Testis (tissue), 2 donors: ENCODE measurements around the gene POU2AF1.

ENCODE experiments used
- POLR2A ChIP-seq: fragments of 450-650 bp; IDR thresholded peaks from one replicate; pipeline ENCODE4 v1.6.1; 2017; ENCODE audit warnings: antibody characterized with exemption, mild to moderate bottlenecking, moderate library complexity
- TF ChIP-seq, protein P1 (sequence below), 3 experiments: fragments of 450-650 bp in 2 of 3; fragments of 200-600 bp in 1 of 3; sonication (generic) in 1 of 3; IDR thresholded peaks; one replicate each; pipeline ENCODE4 v1.5.1; 2016 to 2019; ENCODE audit warnings: antibody characterized with exemption in 3 of 3, mild to moderate bottlenecking in 2 of 3, moderate library complexity in 1 of 3

DNA sequence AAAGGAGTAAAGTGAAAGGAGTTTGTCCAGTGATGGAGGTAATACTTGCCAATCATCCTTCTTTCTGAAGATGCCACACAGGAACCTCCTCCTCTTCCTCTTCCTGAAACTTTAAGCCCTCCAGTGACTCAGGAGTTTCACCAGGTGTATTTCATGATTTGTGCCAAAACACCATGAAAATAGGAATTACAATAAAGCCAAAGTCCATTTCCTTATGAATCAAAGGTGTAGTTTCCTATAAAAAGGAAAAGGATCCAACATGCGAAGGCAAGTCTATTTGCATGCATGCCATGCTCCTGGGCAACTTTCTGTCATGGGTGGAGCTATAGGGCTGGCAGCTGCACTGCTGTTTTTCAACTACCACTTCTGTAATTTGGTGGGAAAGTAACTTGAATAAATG, 9.8 kb upstream of the POU2AF1 start:
- TF ChIP-seq, protein P1, sequence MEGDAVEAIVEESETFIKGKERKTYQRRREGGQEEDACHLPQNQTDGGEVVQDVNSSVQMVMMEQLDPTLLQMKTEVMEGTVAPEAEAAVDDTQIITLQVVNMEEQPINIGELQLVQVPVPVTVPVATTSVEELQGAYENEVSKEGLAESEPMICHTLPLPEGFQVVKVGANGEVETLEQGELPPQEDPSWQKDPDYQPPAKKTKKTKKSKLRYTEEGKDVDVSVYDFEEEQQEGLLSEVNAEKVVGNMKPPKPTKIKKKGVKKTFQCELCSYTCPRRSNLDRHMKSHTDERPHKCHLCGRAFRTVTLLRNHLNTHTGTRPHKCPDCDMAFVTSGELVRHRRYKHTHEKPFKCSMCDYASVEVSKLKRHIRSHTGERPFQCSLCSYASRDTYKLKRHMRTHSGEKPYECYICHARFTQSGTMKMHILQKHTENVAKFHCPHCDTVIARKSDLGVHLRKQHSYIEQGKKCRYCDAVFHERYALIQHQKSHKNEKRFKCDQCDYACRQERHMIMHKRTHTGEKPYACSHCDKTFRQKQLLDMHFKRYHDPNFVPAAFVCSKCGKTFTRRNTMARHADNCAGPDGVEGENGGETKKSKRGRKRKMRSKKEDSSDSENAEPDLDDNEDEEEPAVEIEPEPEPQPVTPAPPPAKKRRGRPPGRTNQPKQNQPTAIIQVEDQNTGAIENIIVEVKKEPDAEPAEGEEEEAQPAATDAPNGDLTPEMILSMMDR (IDR thresholded peaks at IDR 0.05): no peak
- no peak for TF ChIP-seq POLR2A
